ENCODE results near the gene KAZN. TPM values are rescaled to one million over a fixed set of nuclear protein-coding genes. Genes with fewer than 3 reads are reported as not detected.

The KAZN gene
- total and polyA plus RNA-seq, 2 experiments from 2014 or later = 7.9 to 15.6 TPM

- no peaks in the 10 kb centered on the region for H3K27me3 ChIP-seq
- no peaks in the 10 kb centered on the region for H3K9me2 ChIP-seq (replicated peaks; ENCODE audit: insufficient read depth)
- no peak overlapping the region for H3K4me3 ChIP-seq
- no peak for DNase-seq (ENCODE audit: low spot score)
- H2AFZ ChIP-seq = no peak overlapping the region
- H3K4me1 ChIP-seq (ENCODE audit: insufficient read depth) = peaks cover 7% of the 10 kb centered on the region
- H3K36me3 ChIP-seq (replicated peaks; ENCODE audit: insufficient read depth, low read depth) = no peaks in the 10 kb centered on the region
- TF ChIP-seq EZH2phosphoT487 (IDR thresholded peaks at IDR 0.05; ENCODE audit: low read depth, severe bottlenecking, unreplicated experiment) (no peak), EZH2 (IDR thresholded peaks at IDR 0.05; ENCODE audit: borderline replicate concordance) (no peak), CTCF (IDR thresholded peaks at IDR 0.05; ENCODE audit: poor library complexity) (no peak)
- H4K20me1 ChIP-seq (ENCODE audit: insufficient read depth, poor library complexity, severe bottlenecking) = no peaks in the 10 kb centered on the region
- H3K79me2 ChIP-seq = no peaks in the 10 kb centered on the region
- H3K27ac ChIP-seq = no peak overlapping the region
- H3K4me2 ChIP-seq = no peak overlapping the region
- H3K9me3 ChIP-seq (ENCODE audit: low read depth) = no peaks in the 10 kb centered on the region
- 47% methylated on average over 15 of the region's 15 CpGs for WGBS (ENCODE audit: low lambda C conversion rate, missing lambda C conversion rate)
These were observed 160.7 kb downstream of the KAZN start for GRCh38 chr1:14759042-14759818.

- H3K9me2 ChIP-seq (replicated peaks; ENCODE audit: insufficient read depth) = no peaks in the 10 kb centered on the region
These were observed 161.4 kb downstream of the KAZN start for GRCh38 chr1:14759843-14760242.

DNA sequence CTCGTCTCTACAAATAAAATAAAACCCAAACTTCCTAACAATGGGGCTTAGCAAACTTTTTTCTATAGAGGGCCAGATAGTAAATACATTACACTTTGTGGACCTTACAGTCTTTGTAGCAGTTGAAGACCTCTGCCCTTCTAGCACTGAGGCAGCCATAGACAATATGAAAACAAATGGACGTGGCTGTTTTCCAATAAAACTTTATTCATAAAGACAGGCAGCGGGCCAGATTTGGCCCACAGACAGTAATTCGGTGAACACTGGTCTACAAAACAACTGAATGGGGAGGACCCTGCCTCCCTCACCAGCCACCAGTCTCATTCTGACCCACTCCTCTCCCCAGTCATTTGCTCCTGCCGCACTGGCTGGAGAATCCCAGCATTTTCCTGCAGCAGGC, 162.3 kb downstream of the KAZN start:
- WGBS (ENCODE audit: low lambda C conversion rate, missing lambda C conversion rate) = 95% methylated on average over 5 of the region's 5 CpGs
- H3K79me2 ChIP-seq = no peaks in the 10 kb centered on the region

More at GRCh38 chr1:14759843-14760242, 161.4 kb downstream of the KAZN start:
- H3K27ac ChIP-seq = no peak overlapping the region
- peaks cover 7% of the 10 kb centered on the region for H3K4me1 ChIP-seq (ENCODE audit: insufficient read depth)
- H4K20me1 ChIP-seq (ENCODE audit: insufficient read depth, poor library complexity, severe bottlenecking) = no peaks in the 10 kb centered on the region
- no peak overlapping the region for H2AFZ ChIP-seq
- no peak overlapping the region for H3K4me2 ChIP-seq
- no peaks in the 10 kb centered on the region for H3K27me3 ChIP-seq
- no peak for DNase-seq (ENCODE audit: low spot score)
- no peak overlapping the region for H3K4me3 ChIP-seq
- H3K36me3 ChIP-seq (replicated peaks; ENCODE audit: insufficient read depth, low read depth) = no peaks in the 10 kb centered on the region
- TF ChIP-seq EZH2phosphoT487 (IDR thresholded peaks at IDR 0.05; ENCODE audit: low read depth, severe bottlenecking, unreplicated experiment) (no peak), EZH2 (IDR thresholded peaks at IDR 0.05; ENCODE audit: borderline replicate concordance) (no peak), CTCF (IDR thresholded peaks at IDR 0.05; ENCODE audit: poor library complexity) (no peak)
- no peaks in the 10 kb centered on the region for H3K9me3 ChIP-seq (ENCODE audit: low read depth)
- no peaks in the 10 kb centered on the region for H3K79me2 ChIP-seq
- 64% methylated on average over 7 of the region's 7 CpGs for WGBS (ENCODE audit: low lambda C conversion rate, missing lambda C conversion rate)

More for the DNA sequence above, 162.3 kb downstream of the KAZN start:
- Histone ChIP-seq H3K9me3 (ENCODE audit: low read depth) (no peaks in the 10 kb centered on the region), H3K27ac (no peak overlapping the region), H3K4me1 (ENCODE audit: insufficient read depth) (peaks cover 7% of the 10 kb centered on the region), H4K20me1 (ENCODE audit: insufficient read depth, poor library complexity, severe bottlenecking) (no peaks in the 10 kb centered on the region), H3K4me3 (no peak overlapping the region), H3K9me2 (replicated peaks; ENCODE audit: insufficient read depth) (no peaks in the 10 kb centered on the region), H2AFZ (no peak overlapping the region), H3K4me2 (no peak overlapping the region), H3K27me3 (no peaks in the 10 kb centered on the region), H3K36me3 (replicated peaks; ENCODE audit: insufficient read depth, low read depth) (no peaks in the 10 kb centered on the region)
- DNase-seq (ENCODE audit: low spot score) = no peak
- TF ChIP-seq CTCF (IDR thresholded peaks at IDR 0.05; ENCODE audit: poor library complexity) (no peak), EZH2 (IDR thresholded peaks at IDR 0.05; ENCODE audit: borderline replicate concordance) (no peak), EZH2phosphoT487 (IDR thresholded peaks at IDR 0.05; ENCODE audit: low read depth, severe bottlenecking, unreplicated experiment) (no peak)
